Omental fat pad (tissue), 4 donors: ENCODE measurements around the gene MICOS13. TPM values are rescaled to one million over a fixed set of nuclear protein-coding genes. Genes with fewer than 3 reads are reported as not detected.

Experiments
- ATAC-seq: fragments of 150-250 bp; one replicate; pipeline ENCODE4 v1.9.1; 2016; ENCODE audit warnings: mild to moderate bottlenecking, moderate library complexity; ENCODE audit not compliant: low FRiP score
- DNase-seq: peaks from one replicate; pipeline ENCODE4 v3.0.0-alpha.2; 2019; ENCODE audit warnings: low spot score
- total RNA-seq, 4 donors: library from RNA; depleted of rRNA; stranded (reverse); fragments of >200 nt; gene quantifications; one replicate each; pipeline ENCODE4 v1.1.0, GENCODE V29; 2016
- TF ChIP-seq, protein P1 (sequence below), 3 donors: fragments of 450-650 bp; IDR thresholded peaks; one replicate each; pipeline ENCODE4 v1.5.1; 2016 to 2017; ENCODE audit warnings: antibody characterized with exemption in 3 of 3, mild to moderate bottlenecking in 3 of 3, moderate library complexity in 2 of 3

MICOS13 gene
- total RNA-seq, 4 donors from 2014 or later, result 24.4 to 54.6 (median 40.5) TPM

DNA sequence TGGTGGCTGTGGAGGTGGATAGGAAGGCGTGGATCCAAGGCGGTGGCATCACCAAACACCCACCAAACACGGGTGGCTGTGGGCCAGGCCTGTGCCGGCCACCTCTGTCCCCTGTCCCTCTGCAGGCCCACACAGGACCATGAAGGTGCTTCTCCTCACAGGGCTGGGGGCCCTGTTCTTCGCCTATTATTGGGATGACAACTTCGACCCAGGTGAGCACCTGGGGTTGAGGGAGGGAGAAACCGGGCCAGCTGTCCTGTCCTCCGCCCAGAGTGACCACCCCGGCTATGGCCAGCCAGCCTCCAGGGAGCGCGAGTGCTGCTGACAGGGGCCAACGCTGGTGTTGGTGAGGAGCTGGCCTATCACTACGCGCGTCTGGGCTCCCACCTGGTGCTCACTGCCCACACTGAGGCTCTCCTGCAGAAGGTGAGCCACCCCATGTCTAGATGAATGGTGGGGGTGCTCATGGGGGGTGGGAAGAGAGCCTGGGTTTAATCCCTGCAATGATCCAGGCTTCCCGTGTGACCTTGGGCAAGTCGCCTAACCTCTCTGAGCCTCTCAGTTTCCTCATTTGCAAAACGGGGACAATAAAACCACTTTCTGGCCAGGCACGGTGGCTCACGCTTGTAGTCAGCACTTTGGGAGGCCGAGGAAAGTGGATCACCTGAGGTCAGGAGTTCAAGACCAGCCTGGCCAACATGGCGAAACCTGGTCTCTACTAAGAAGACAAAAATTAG lies 4.5 kb upstream of the MICOS13 start:
- DNase-seq (no peak), ATAC-seq (no peak)

GRCh38 chr19:5683177-5683886 lies 3.0 kb upstream of the MICOS13 start:
- TF ChIP-seq, protein P1, sequence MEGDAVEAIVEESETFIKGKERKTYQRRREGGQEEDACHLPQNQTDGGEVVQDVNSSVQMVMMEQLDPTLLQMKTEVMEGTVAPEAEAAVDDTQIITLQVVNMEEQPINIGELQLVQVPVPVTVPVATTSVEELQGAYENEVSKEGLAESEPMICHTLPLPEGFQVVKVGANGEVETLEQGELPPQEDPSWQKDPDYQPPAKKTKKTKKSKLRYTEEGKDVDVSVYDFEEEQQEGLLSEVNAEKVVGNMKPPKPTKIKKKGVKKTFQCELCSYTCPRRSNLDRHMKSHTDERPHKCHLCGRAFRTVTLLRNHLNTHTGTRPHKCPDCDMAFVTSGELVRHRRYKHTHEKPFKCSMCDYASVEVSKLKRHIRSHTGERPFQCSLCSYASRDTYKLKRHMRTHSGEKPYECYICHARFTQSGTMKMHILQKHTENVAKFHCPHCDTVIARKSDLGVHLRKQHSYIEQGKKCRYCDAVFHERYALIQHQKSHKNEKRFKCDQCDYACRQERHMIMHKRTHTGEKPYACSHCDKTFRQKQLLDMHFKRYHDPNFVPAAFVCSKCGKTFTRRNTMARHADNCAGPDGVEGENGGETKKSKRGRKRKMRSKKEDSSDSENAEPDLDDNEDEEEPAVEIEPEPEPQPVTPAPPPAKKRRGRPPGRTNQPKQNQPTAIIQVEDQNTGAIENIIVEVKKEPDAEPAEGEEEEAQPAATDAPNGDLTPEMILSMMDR (IDR thresholded peaks at IDR 0.05), result no peak
- ATAC-seq (no peak), DNase-seq (no peak)

More for the DNA sequence above, 4.5 kb upstream of the MICOS13 start:
- TF ChIP-seq, protein P1 (IDR thresholded peaks at IDR 0.05), result no peak

- TF ChIP-seq, protein P1 (IDR thresholded peaks at IDR 0.05), result no peak
- DNase-seq, result no peak
- no peak for ATAC-seq
These were observed 1.8 kb upstream of the MICOS13 start for GRCh38 chr19:5682107-5682482.

- no peak for DNase-seq
- TF ChIP-seq, protein P1 (IDR thresholded peaks at IDR 0.05), result no peak
- no peak for ATAC-seq
These were observed 1.2 kb upstream of the MICOS13 start for GRCh38 chr19:5681391-5682106.

- no peak for DNase-seq
- TF ChIP-seq, protein P1 (IDR thresholded peaks at IDR 0.05), result no peak
These were observed 256 bp downstream of the MICOS13 start for GRCh38 chr19:5680084-5680436.

DNA sequence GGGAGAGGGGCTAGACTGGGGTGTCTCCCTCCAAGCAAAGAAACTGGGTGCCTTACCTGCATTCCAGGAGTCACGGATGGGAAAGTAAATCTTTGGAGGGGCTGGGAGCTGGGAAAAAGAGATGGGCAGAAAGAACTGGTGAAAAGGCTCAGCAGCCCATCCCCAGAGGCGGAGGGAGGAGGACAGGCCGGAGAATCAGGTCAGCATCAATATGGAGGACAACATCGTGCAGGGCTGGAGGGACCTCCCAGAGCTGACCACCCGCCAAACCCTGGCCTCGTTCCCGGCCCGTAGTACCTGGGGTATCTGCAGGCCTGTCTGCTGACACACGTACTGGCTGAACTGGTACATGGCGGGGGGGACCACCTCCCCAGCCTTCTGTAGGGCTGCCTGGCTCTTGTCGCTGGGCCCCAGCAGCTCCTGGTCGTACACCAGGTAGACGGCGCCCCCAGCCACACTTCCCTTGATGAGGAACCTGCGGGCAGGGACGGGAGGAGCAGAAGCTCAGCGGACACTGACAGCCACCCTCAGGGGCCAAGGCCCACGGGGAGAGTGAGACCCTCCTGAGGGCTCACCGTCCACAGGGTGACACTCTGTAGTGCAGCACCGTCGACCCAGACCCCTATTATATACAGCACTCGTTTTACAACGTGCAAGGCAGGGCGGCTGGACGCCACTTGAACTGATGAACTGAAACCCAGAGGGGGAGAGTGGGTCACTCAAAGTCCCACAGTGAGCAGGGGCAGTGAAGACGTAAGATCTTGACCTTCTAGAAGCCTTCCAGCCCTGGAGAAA lies 830 bp downstream of the MICOS13 start:
- ATAC-seq (no peak), DNase-seq (no peak)
- TF ChIP-seq, protein P1 (IDR thresholded peaks at IDR 0.05), result no peak

More at GRCh38 chr19:5680084-5680436, 256 bp downstream of the MICOS13 start:
- peak; percentile 1 for ATAC-seq
